ENCODE results near the gene MXD3.

MXD3 gene

GRCh38 chr5:177300951-177301350, 10.7 kb downstream of the MXD3 start:
- no peak overlapping the region for H3K4me3 ChIP-seq (ENCODE audit: low read depth, low read length)
- ChIA-PET CTCF (interaction anchor here (0.8 to 9.6 kb wide), 8 partner anchors 9 to 200 kb away, joined by 3 to 112 read pairs (median 6); partner anchors contain the start of gene MXD3), POLR2A (no interaction called here)
- TF ChIP-seq CTCF (IDR thresholded peaks at IDR 0.05; ENCODE audit: insufficient read depth, low read length, missing control alignments), result no peak
- no peak for DNase-seq (ENCODE audit: low read depth, low spot score)

GRCh38 chr5:177300236-177300880, 11.3 kb downstream of the MXD3 start:
- CTCF ChIA-PET, result interaction anchor here (0.7 to 9.6 kb wide), 7 partner anchors 9 to 190 kb away, joined by 3 to 112 read pairs (median 6); no protein-coding TSS in a partner anchor
- peak; percentile 23 for TF ChIP-seq CTCF (IDR thresholded peaks at IDR 0.05; ENCODE audit: insufficient read depth, low read length, missing control alignments)
- POLR2A ChIA-PET, result no interaction called here

GRCh38 chr5:177299697-177300096, 12.0 kb downstream of the MXD3 start:
- DNase-seq (ENCODE audit: low read depth, low spot score), result no peak
- no peak overlapping the region for H3K4me3 ChIP-seq (ENCODE audit: low read depth, low read length)
- POLR2A ChIA-PET, result no interaction called here
- no peak for TF ChIP-seq CTCF (IDR thresholded peaks at IDR 0.05; ENCODE audit: insufficient read depth, low read length, missing control alignments)
- CTCF ChIA-PET, result interaction anchor here (4.8 to 9.6 kb wide), 2 partner anchors 10 to 186 kb away, joined by 39 to 112 read pairs; no protein-coding TSS in a partner anchor

More at GRCh38 chr5:177300236-177300880, 11.3 kb downstream of the MXD3 start:
- no peak overlapping the region for H3K4me3 ChIP-seq (ENCODE audit: low read depth, low read length)
- no peak for DNase-seq (ENCODE audit: low read depth, low spot score)

- TF ChIP-seq CTCF (IDR thresholded peaks at IDR 0.05; ENCODE audit: insufficient read depth, low read length, missing control alignments), result no peak
- no peak for DNase-seq (ENCODE audit: low read depth, low spot score)
- no peak overlapping the region for H3K4me3 ChIP-seq (ENCODE audit: low read depth, low read length)
- POLR2A ChIA-PET, result no interaction called here
- CTCF ChIA-PET, result interaction anchor here (0.6 to 9.6 kb wide), 6 partner anchors 12 to 637 kb away, joined by 3 to 112 read pairs (median 4); no protein-coding TSS in a partner anchor
These were observed 13.8 kb downstream of the MXD3 start for GRCh38 chr5:177297922-177298321.

- no peak for DNase-seq (ENCODE audit: low read depth, low spot score)
- TF ChIP-seq CTCF (IDR thresholded peaks at IDR 0.05; ENCODE audit: insufficient read depth, low read length, missing control alignments), result no peak
- no peak overlapping the region for H3K4me3 ChIP-seq (ENCODE audit: low read depth, low read length)
- POLR2A ChIA-PET, result interaction anchor here (0.6 kb wide), 1 partner anchor 132 kb away, joined by 3 read pairs; no protein-coding TSS in a partner anchor
- CTCF ChIA-PET, result interaction anchor here (1.5 to 9.6 kb wide), 3 partner anchors 13 to 186 kb away, joined by 5 to 112 read pairs (median 39); no protein-coding TSS in a partner anchor
These were observed 15.1 kb downstream of the MXD3 start for GRCh38 chr5:177296581-177296980.

GRCh38 chr5:177295924-177296323, 15.8 kb downstream of the MXD3 start:
- no peak overlapping the region for H3K4me3 ChIP-seq (ENCODE audit: low read depth, low read length)
- POLR2A ChIA-PET, result interaction anchor here (0.6 kb wide), 1 partner anchor 132 kb away, joined by 3 read pairs; no protein-coding TSS in a partner anchor
- TF ChIP-seq CTCF (IDR thresholded peaks at IDR 0.05; ENCODE audit: insufficient read depth, low read length, missing control alignments), result no peak
- DNase-seq (ENCODE audit: low read depth, low spot score), result no peak
- CTCF ChIA-PET, result interaction anchor here (0.5 to 9.6 kb wide), 3 partner anchors 14 to 363 kb away, joined by 3 to 112 read pairs (median 39); no protein-coding TSS in a partner anchor

Data from AG04449 (cell line).